HepG2 (cell line): ENCODE measurements around the gene ODR4.

Source experiments
- HOXA5 ChIP-seq: sonication (generic); formaldehyde crosslinking; IDR thresholded peaks from 2 replicates; pipeline ENCODE4 v1.4.0; 2020; ENCODE audit warnings: missing genetic modification reagents
- KDM2A ChIP-seq: sonication (generic); formaldehyde crosslinking; IDR thresholded peaks from 2 replicates; pipeline ENCODE4 v1.4.0; 2020; ENCODE audit warnings: low read depth, missing genetic modification reagents, borderline replicate concordance
- RNF2 ChIP-seq: fragments of 450-650 bp; conservative IDR thresholded peaks from 2 replicates; pipeline ENCODE4 v1.6.1; 2016; ENCODE audit warnings: low read depth
- TCF7 ChIP-seq: sonication (generic); IDR thresholded peaks from 2 replicates; pipeline ENCODE4 v1.6.1; 2016; ENCODE audit warnings: antibody characterized with exemption, low read depth
- ZNF879 ChIP-seq: sonication (generic); formaldehyde crosslinking; IDR thresholded peaks from 2 replicates; pipeline ENCODE4 v1.8.1; 2023; ENCODE audit warnings: missing genetic modification reagents

- no peak for TF ChIP-seq HOXA5 (CRISPR knock-in tag)
- no peak for TF ChIP-seq RNF2
- no peak for TF ChIP-seq KDM2A (CRISPR knock-in tag)
- TF ChIP-seq TCF7: no peak
- TF ChIP-seq ZNF879 (CRISPR knock-in tag): no peak
Measured at GRCh38 chr1:186438567-186438966, 62.9 kb downstream of the ODR4 start.
